Vagina (tissue), 2 donors: Measurements from ENCODE around the gene DRAM1.

Source experiments
- POLR2A ChIP-seq, 2 donors: fragments of 450-650 bp; IDR thresholded peaks; one replicate each; pipeline ENCODE4 v1.6.1; 2017; ENCODE audit warnings: antibody characterized with exemption in 2 of 2, mild to moderate bottlenecking in 2 of 2, moderate library complexity in 2 of 2
- TF ChIP-seq, protein P1 (sequence below), 3 experiments: fragments of 450-650 bp in 2 of 3; fragments of 200-600 bp in 1 of 3; sonication (generic) in 1 of 3; IDR thresholded peaks; one replicate each; pipeline ENCODE4 v1.5.1; 2017 to 2019; ENCODE audit warnings: antibody characterized with exemption in 3 of 3, mild to moderate bottlenecking in 2 of 3, moderate library complexity in 2 of 3

DNA sequence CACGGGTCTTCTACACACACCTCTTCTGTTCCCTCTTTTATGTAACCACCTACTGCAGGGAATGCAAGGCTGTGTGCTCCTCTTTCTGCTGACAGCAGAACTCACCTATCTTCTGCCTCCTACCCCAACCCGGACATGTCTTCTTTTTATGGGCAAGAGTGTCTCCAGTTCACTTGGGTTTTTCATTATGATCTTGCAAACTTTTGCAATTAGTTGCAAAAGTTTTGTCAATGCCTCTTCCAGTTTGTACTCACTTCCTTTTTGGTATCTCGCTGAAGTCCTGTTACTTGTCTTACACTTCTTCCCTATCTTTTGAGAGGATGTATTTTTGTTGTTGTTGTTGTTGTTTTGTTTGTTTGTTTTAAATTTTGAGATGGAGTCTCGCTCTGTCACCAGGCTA is 50.6 kb downstream of the DRAM1 start:
- no peak for TF ChIP-seq POLR2A (IDR thresholded peaks at IDR 0.05)
- TF ChIP-seq, protein P1, sequence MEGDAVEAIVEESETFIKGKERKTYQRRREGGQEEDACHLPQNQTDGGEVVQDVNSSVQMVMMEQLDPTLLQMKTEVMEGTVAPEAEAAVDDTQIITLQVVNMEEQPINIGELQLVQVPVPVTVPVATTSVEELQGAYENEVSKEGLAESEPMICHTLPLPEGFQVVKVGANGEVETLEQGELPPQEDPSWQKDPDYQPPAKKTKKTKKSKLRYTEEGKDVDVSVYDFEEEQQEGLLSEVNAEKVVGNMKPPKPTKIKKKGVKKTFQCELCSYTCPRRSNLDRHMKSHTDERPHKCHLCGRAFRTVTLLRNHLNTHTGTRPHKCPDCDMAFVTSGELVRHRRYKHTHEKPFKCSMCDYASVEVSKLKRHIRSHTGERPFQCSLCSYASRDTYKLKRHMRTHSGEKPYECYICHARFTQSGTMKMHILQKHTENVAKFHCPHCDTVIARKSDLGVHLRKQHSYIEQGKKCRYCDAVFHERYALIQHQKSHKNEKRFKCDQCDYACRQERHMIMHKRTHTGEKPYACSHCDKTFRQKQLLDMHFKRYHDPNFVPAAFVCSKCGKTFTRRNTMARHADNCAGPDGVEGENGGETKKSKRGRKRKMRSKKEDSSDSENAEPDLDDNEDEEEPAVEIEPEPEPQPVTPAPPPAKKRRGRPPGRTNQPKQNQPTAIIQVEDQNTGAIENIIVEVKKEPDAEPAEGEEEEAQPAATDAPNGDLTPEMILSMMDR (IDR thresholded peaks at IDR 0.05), result no peak
